Measurements from ENCODE around the gene ABCA2.

The ABCA2 gene

DNA sequence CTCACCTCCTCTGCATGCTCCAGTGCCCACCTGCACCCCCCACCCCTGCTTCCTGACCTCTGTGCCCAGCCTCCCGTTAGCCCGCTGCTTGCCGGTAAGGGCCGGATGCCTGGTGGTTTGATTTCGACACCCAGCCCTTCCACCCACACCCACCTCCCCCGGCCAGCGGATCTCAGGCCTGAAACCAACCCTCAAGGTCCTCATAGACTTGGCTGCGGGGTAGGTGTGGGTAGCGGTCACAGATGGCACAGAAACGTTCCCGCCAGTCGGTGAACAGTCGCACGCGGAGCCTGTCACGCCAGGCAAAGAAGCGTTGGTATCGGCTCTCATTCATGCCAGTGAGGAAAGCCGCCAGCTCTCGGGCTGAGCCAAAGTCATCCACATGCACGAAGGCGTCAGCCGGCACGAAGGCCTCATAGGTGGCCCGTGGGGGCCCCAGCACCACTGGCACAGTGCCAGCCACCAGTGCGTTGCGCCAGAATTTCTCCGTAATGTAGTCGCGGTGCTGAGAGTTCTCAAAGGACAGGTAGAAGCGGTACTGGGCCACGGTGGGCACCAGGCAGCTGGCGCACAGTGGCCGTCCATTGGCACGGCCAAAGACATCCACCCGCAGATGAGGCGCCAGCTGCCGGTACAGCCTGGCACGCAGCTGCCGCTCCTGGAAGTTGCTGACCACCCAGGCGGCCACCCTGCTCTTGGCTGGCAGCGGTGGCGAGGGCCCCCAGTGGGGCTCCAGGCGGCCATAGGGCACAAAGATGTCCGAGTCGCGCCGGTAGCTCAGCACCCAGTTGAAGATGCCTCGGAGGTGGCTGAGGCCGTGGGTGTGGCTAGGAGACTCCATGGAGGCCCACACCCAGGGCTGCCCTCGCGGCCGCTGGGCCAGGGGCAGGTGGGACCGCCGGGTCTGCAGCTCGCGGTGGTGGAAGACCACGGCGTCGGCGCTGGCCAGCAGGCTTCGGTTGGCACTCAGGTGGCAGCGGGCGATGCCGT is 2.8 kb upstream of the ABCA2 start:
- no peak for DNase-seq

DNA sequence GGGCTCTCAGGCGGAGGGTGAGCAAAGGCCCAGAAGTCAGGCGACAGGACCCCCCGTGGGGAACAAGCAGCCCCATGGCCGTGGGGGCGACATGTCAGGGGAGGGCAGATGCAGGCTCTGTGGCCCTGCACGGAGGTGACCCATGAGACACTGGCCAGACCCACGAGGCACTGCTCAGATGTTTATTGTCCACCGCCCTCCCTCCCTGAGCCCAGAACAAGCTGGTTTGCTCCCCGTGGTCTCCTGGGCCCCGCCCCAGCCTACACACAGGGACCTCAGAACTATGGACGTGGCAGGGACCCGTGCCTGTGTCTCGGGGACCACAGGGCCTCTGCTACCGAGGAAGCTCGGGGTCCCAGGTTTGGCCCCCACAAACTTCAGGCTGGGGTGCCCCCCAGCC is 2.0 kb upstream of the ABCA2 start:
- DNase-seq: no peak

DNA sequence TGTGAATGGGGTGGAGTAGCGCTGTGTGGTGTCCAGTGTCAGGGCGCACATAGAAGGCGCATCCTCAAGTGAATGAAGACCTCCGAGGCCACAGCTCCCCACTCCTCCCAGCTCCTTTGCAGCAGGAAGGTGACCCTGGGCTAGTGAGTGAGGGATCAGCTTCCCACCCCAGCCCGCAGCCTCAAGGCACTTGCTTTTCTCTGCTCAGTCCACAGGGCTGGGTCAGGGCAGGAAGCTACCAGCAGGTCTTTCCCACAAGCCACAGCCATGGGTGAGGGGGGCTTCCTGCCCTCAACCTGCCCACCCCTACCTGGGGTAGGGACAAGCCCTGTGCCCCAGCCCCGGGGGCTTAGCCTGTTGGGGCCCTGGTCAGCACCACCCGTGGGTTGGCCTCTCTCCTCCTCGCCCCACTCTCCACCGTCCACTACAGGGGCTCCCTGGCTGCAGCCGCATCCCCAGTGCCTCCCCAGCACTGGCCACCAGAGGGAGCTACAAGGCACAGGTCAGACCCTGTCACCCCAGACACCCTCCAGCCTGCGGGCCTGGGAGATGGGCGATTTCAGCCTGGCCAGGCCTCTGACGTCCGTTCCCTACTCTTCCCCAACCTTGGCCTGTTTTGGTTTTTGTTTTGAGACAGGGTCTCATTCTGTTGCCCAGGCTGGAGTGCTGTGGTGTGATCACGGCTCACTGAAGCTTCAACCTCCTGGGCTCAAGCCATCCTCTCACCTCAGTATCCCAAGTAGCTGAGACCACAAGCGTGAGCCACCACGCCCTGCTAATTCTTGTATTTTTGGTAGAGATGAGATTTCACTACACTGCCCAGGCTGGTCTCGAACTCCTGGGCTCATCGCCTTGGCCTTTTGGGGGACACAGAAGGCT is 1.3 kb upstream of the ABCA2 start:
- peak; percentile 60 to 69 for DNase-seq

GRCh38 chr9:137028263-137029057 is 423 bp upstream of the ABCA2 start:
- peak; percentile 52 for DNase-seq

DNA sequence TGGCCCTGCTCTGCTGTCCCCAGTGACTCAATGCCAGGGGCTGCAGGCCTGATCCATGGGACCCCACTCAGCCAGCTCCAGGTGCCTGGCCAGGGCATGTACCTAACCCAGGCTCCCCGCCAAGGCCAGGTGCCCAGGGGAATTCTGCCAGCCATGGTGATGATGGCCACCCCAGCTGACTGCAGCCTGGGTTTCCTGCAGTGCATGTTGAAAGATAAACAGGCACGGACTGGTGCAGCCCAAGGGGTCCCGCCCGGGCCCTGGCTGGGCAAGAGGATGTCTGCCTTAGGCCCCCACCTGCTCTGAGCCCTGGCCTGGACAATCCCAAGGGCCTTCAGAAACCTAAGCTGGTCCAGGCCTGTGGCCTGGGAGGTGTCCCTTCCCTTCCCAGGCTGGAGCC is 1.2 kb downstream of the ABCA2 start:
- no peak for DNase-seq

DNA sequence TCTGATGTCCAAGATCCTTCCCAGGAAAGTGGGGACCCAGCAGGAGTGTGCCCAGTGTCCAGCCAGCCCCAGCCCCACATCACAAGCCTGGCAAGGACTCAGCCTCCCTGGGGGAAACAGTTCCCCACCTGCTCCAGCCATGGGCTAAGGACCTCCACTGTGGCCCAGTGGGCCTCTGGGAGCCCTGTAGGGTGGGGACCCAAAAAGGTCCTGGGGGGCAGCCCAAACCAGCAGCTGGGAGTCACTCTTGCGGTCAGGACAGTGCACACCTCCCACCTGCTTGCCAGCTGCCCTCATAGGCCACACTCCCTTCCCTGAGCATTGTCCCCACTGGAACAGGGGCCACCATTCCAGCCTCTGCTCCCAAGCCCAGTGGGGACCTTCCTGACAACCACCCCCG is 1.7 kb downstream of the ABCA2 start:
- no peak for DNase-seq

- DNase-seq: no peak
Measured at GRCh38 chr9:137025517-137025966, 2.5 kb downstream of the ABCA2 start.

- DNase-seq: no peak
Measured at GRCh38 chr9:137023583-137023991, 4.5 kb downstream of the ABCA2 start.

DNA sequence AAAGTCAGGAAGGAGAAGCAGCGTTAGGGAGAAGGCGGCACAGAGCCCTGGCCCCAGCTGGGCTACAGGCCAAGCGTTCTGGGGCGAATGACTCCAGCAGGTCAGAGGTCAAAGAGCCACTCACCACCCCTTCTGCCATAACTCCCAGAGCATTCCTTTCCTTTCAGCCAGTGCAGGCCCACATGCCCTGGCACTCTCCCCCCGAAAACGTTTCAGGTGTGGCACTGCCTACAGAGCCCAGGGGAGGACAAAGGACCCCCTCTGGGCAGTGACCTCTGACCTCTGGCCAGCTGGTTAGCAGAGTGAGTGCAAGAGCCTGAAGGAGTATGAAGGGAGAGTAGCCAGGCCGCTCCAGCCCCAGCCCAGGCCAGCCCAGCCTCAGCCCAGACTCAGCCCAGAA is 4.9 kb downstream of the ABCA2 start:
- DNase-seq: no peak

GRCh38 chr9:137022662-137023008 is 5.4 kb downstream of the ABCA2 start:
- DNase-seq: no peak

DNA sequence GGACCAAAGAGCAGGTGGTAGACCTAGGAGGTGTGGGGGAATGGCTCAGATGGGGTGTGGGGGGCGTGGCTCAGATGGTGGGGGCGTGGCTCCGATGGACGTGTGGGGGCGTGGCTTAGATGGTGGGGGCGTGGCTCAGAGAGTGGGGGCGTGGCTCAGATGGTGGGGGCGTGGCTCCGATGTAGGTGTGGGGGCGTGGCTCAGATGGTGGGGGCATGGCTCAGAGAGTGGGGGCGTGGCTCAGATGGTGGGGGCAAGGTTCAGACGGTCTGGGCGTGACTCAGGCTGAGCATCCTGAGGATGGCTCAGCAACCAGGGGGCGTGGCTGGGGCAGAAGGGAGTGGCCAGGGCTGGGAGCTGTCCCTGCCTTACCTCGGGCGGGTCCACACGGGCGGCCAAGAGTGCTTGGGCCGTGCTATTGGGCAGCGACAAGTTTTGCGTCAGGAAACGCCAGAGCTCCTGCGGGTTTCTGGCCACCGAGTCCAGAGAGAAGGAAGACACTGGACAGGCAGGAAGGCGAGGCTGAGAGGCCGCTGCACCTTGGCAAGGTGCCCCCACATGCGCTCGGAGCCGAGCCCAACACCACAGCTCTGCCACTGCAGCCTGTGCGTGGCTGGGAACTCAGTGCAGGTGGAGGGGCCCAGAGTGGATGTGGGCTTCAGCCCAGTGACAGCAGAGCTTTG is 5.9 kb downstream of the ABCA2 start:
- peak; percentile 64 to 71 for DNase-seq

- no peak for DNase-seq
Measured at GRCh38 chr9:137021568-137021978, 6.5 kb downstream of the ABCA2 start.

DNA sequence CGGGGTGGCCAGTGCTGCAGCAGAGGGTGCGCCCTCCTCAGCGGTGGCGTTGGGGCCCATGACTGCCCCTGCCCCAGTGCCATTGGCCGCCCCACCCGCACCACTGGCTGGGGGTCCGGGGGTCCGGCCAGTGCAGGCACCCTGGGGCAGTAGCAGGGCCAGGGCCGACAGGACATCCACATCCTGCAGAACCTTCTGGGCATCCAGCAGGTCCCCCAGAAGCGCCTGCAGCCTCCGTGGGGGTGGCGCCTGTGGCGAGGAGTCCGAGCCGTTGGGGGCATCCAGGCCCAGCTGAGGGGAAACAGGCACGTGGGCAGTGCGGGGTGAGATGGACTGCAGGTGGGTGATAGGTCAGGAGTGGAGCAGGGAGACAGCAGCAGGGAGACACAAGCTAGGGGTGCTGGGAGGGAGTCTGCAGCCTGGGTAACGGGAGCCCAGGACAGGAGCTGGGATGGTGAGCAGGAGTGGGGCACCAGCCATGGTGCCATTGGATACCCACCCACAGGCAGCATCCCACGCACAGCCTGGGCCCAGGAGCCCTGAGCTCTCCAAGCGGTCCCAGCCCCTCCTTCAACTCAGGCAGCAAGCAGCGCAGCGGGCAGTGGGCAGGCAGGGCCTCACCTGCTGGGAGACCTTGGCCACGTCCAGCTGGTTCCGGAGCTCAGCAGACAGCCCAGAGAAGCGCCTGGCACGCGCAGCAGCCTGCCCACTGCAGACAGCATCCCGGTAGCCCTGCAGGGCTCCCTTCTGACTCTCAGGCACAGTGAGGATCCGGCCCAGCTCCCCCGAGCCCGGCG is 7.1 kb downstream of the ABCA2 start:
- no peak for DNase-seq

DNA sequence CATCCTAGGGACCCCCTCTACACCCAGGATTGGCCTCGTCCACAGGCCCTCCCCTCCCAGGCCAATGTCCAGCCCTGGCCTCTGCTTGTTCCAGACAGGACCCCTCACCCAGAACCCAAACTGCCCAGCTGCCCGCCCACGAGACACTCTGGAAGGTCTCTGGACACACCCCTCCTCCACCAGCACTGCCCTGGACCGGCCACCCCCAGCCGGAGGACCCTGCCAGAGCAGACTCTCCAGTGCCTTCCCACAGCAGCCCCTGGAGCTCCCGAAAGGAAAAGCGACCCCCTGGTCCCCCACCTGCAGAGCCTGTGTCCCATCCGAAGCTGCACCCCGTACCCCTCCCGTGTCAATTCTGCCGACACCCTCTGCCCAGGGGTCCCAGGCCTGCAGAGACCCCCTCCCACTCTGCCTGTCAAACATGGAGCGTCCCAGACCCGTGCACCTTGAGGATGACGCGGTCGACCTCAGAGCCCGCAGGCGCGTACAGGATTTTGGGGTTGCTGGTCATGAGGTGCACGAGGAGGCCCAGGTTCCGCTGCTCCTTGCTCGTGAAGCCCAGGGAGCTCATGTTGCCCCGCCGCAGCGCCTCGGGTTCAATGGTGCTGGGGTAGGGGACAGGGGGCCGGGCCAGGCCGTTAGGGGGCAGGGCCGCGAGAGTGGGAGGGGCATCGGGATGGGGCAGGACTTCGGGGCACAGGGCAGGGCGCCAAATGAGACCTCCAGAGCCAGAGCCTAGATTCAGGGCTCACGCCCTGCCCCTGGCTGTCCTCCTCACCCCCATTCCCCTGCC is 8.0 kb downstream of the ABCA2 start:
- no peak for DNase-seq

DNA sequence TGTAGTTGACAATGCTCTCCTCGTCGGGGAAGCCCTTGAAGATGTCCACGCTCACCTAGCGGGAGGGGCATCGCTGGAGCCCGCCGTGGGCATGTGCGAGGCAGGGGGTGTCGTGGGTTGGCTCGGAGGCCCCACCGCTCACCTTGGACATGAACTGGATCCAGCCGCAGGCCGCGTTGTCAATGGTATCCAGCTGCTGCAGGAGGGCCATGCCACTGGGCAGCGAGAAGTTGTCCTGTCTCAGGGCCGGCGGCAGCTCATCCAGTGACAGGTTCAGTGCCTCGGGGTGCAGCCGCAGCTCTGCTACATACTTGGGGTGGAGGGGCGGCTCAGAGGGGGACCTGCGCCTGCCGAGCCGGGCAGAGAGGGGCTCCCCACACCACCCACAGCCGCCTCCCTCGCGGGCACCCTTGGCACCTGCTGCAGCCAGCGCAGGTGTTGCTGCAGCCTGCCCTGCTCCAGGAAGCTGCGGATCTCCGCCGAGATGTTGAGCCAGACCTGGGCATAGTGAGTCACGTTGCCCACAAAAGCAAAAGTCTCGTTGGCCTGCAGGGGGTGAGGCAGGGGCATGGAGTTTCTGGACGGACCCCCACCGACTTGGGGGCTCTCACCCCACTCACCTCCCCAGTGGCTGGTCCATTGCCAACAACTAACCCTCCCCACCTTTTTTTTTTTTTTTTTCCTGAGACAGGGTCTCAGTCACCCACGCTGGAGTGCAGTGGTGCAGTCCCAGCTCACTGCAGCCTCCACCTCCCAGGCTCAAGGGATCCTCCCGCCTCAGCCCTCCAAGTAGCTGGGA is 9.1 kb downstream of the ABCA2 start:
- no peak for DNase-seq

DNA sequence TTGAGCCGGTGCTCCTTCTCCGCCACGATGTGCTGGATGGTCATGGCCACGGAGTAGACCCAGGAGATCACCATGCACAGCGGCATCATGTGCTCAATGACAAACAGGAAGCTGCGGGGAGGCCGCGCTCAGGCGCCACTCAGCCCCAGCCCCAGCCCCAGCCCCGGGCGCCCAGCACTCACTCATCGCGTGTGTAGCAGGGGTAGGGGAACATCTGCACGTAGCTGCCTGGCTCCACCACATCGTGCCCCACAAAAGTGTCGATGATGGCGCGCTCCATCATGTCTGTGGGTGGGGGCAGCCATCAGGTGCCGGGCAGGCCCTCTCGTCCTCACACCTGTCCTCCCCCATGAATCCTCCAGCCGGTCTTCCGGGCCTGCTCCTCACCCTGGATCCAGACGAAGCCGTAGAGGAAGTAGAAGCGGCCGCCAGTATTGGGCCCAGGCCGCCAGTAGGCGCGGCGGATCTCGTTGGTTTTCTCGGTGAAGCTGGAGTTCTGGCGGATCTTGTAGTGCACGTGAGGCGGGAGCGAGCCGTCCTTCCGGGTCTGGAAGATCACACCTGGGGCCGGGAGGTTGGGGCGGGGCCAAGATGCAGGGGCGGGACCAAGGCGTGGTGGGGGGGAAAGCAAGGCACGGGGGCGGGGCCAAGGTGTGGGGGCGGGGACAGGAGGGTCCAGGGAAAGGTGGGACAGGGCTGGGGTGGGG is 10.1 kb downstream of the ABCA2 start:
- DNase-seq: no peak

GRCh38 chr9:137017071-137017470 is 11.0 kb downstream of the ABCA2 start:
- DNase-seq: no peak

DNA sequence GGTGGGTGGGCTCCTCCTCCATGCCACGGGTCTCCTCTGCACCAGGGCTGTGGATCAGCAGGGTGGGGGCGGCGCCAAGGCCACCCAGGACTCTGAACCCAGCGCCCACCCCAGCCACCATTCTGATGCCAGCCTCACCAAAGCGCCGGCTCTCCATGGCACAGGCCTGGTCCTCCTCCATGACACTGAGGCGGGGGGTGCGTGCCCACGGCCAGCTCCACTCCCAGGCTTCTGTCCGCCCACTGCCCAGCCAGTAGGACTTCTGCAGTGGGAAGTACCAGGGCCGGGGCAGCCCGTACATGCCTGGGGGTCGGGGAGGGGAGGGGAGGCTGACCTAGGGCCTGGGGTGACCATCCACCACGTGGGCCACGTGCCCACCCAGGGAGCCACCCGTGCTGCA is 11.6 kb downstream of the ABCA2 start:
- DNase-seq: no peak

- no peak for DNase-seq
Measured at GRCh38 chr9:137015976-137016375, 12.1 kb downstream of the ABCA2 start.

All from activated CD4-positive, alpha-beta T cell treated with anti-CD3 and anti-CD28 coated beads, Interleukin-2, amount 50 U/mL, for 4 hours (primary cell).